Measurements from ENCODE around the gene ZNF19. TPM values are rescaled to one million over a fixed set of nuclear protein-coding genes. Genes with fewer than 3 reads are reported as not detected.

The ZNF19 gene
- total and polyA plus RNA-seq, 4 donors: 1.9 to 16.1 (median 8.8) TPM

- no peak for TF ChIP-seq CTCF (IDR thresholded peaks at IDR 0.05; ENCODE audit: control extremely low read depth, extremely low read depth)
- DNase-seq (no peak), ATAC-seq (ENCODE audit: insufficient read depth, low FRiP score) (no peak)
- Histone ChIP-seq H3K4me1 (ENCODE audit: control insufficient read depth in 5 of 5, insufficient read depth in 5 of 5, low read length in 5 of 5) (no peaks in the 10 kb centered on the region), H3K27ac (ENCODE audit: low read depth in 1 of 2, low read length in 1 of 2) (no peak overlapping the region), H3K36me3 (ENCODE audit: control insufficient read depth in 4 of 4, insufficient read depth in 4 of 4, low read length in 4 of 4) (no peaks in the 10 kb centered on the region), H3K9me3 (ENCODE audit: control insufficient read depth in 4 of 4, insufficient read depth in 3 of 4, low read length in 3 of 4) (no peaks in the 10 kb centered on the region), H3K27me3 (ENCODE audit: control insufficient read depth in 3 of 3, insufficient read depth in 3 of 3, low read length in 2 of 3) (no peaks in the 10 kb centered on the region), H3K4me3 (no peak overlapping the region), H3K9ac (ENCODE audit: insufficient read depth in 1 of 2, low read length in 2 of 2) (no peak overlapping the region)
- 76 to 77% methylated on average over 3 of the region's 3 CpGs for WGBS, 2 donors
These were observed 4.1 kb upstream of the ZNF19 start for GRCh38 chr16:71493213-71493612.

GRCh38 chr16:71492786-71493185 lies 3.7 kb upstream of the ZNF19 start:
- WGBS, 2 donors: 76 to 78% methylated on average over 2 of the region's 2 CpGs
- ATAC-seq (ENCODE audit: insufficient read depth, low FRiP score): no peak
- no peak overlapping the region for H3K27ac ChIP-seq (ENCODE audit: low read depth in 1 of 2, low read length in 1 of 2)
- DNase-seq: no peak
- no peaks in the 10 kb centered on the region for H3K27me3 ChIP-seq (ENCODE audit: control insufficient read depth in 3 of 3, insufficient read depth in 3 of 3, low read length in 2 of 3)
- no peaks in the 10 kb centered on the region for H3K9me3 ChIP-seq (ENCODE audit: control insufficient read depth in 4 of 4, insufficient read depth in 3 of 4, low read length in 3 of 4)
- H3K4me3 ChIP-seq: no peak overlapping the region
- TF ChIP-seq CTCF (IDR thresholded peaks at IDR 0.05; ENCODE audit: control extremely low read depth, extremely low read depth): no peak
- H3K4me1 ChIP-seq (ENCODE audit: control insufficient read depth in 5 of 5, insufficient read depth in 5 of 5, low read length in 5 of 5): no peaks in the 10 kb centered on the region
- no peaks in the 10 kb centered on the region for H3K36me3 ChIP-seq (ENCODE audit: control insufficient read depth in 4 of 4, insufficient read depth in 4 of 4, low read length in 4 of 4)
- H3K9ac ChIP-seq (ENCODE audit: insufficient read depth in 1 of 2, low read length in 2 of 2): no peak overlapping the region

- Histone ChIP-seq H3K36me3 (ENCODE audit: control insufficient read depth in 4 of 4, insufficient read depth in 4 of 4, low read length in 4 of 4) (no peaks in the 10 kb centered on the region), H3K27me3 (ENCODE audit: control insufficient read depth in 3 of 3, insufficient read depth in 3 of 3, low read length in 2 of 3) (no peaks in the 10 kb centered on the region), H3K4me3 (no peak overlapping the region), H3K9ac (ENCODE audit: insufficient read depth in 1 of 2, low read length in 2 of 2) (no peak overlapping the region), H3K4me1 (ENCODE audit: control insufficient read depth in 5 of 5, insufficient read depth in 5 of 5, low read length in 5 of 5) (no peaks in the 10 kb centered on the region), H3K9me3 (ENCODE audit: control insufficient read depth in 4 of 4, insufficient read depth in 3 of 4, low read length in 3 of 4) (no peaks in the 10 kb centered on the region), H3K27ac (ENCODE audit: low read depth in 1 of 2, low read length in 1 of 2) (no peak overlapping the region)
- ATAC-seq (ENCODE audit: insufficient read depth, low FRiP score) (no peak), DNase-seq (no peak)
- 78 to 81% methylated on average over 3 of the region's 3 CpGs for WGBS, 2 donors
- TF ChIP-seq CTCF (IDR thresholded peaks at IDR 0.05; ENCODE audit: control extremely low read depth, extremely low read depth): no peak
These were observed 1.9 kb upstream of the ZNF19 start for GRCh38 chr16:71491054-71491453.

- no peak for TF ChIP-seq CTCF (IDR thresholded peaks at IDR 0.05; ENCODE audit: control extremely low read depth, extremely low read depth)
- no peaks in the 10 kb centered on the region for H3K9me3 ChIP-seq (ENCODE audit: control insufficient read depth in 4 of 4, insufficient read depth in 3 of 4, low read length in 3 of 4)
- H3K4me3 ChIP-seq: no peak overlapping the region
- H3K9ac ChIP-seq (ENCODE audit: insufficient read depth in 1 of 2, low read length in 2 of 2): no peak overlapping the region
- H3K27me3 ChIP-seq (ENCODE audit: control insufficient read depth in 3 of 3, insufficient read depth in 3 of 3, low read length in 2 of 3): no peaks in the 10 kb centered on the region
- no peak for ATAC-seq (ENCODE audit: insufficient read depth, low FRiP score)
- no peak for DNase-seq
- H3K27ac ChIP-seq (ENCODE audit: low read depth in 1 of 2, low read length in 1 of 2): no peak overlapping the region
- no peaks in the 10 kb centered on the region for H3K36me3 ChIP-seq (ENCODE audit: control insufficient read depth in 4 of 4, insufficient read depth in 4 of 4, low read length in 4 of 4)
- no peaks in the 10 kb centered on the region for H3K4me1 ChIP-seq (ENCODE audit: control insufficient read depth in 5 of 5, insufficient read depth in 5 of 5, low read length in 5 of 5)
These were observed 1.2 kb upstream of the ZNF19 start for GRCh38 chr16:71490361-71490760.
